Esophagus squamous epithelium (tissue), 5 donors: ENCODE measurements around the gene PBX2. TPM values are rescaled to one million over a fixed set of nuclear protein-coding genes. Genes with fewer than 3 reads are reported as not detected.

ENCODE experiments used
- DNase-seq: peaks from one replicate; lab custom pipeline; 2025; lab: John Stamatoyannopoulos, UW
- H3K27ac ChIP-seq, 4 donors: fragments of 200-600 bp; sonication (generic); one replicate each; pipeline ENCODE4 v1.5.1; 2016 to 2019; ENCODE audit warnings: mild to moderate bottlenecking in 1 of 4
- H3K27me3 ChIP-seq, 4 donors: fragments of 200-600 bp; sonication (generic); 1 replicate in 3 of 4; 2 replicates in 1 of 4; pipeline versions ENCODE4 v1.5.1 to v1.6.0; 2017 to 2021; ENCODE audit warnings: antibody characterized with exemption in 1 of 4
- H3K36me3 ChIP-seq, 3 donors: fragments of 200-600 bp; sonication (generic); one replicate each; pipeline ENCODE4 v1.5.1; 2016 to 2019
- H3K4me1 ChIP-seq, 3 donors: fragments of 200-600 bp; sonication (generic); one replicate each; pipeline ENCODE4 v1.5.1; 2017 to 2019
- H3K4me3 ChIP-seq, 4 donors: fragments of 200-600 bp; sonication (generic); 1 replicate in 3 of 4; 2 replicates in 1 of 4; pipeline ENCODE4 v1.5.1; 2016 to 2019; ENCODE audit warnings: mild to moderate bottlenecking in 2 of 4, moderate library complexity in 1 of 4
- H3K9me3 ChIP-seq, 3 donors: fragments of 200-600 bp; sonication (generic); one replicate each; pipeline ENCODE4 v1.5.1; 2016 to 2019
- CTCF ChIP-seq, 6 experiments: fragments of 450-650 bp in 4 of 6; fragments of 200-600 bp in 2 of 6; sonication (generic) in 2 of 6; IDR thresholded peaks; one replicate each; pipeline ENCODE4 v1.5.1; 2016 to 2019; ENCODE audit warnings: antibody characterized with exemption in 6 of 6, mild to moderate bottlenecking in 4 of 6, moderate library complexity in 4 of 6
- POLR2A ChIP-seq, 4 donors: fragments of 450-650 bp; IDR thresholded peaks; one replicate each; pipeline ENCODE4 v1.6.1; 2017; ENCODE audit warnings: antibody characterized with exemption in 4 of 4, mild to moderate bottlenecking in 4 of 4, moderate library complexity in 3 of 4
- WGBS, 2 donors: methylation state at CpG; one replicate each; pipeline ENCODE4 v1.1.5; 2018; 5-methylcytosine and 5-hydroxymethylcytosine counted together
- intact Hi-C: fragments of 100-400 bp; cut with DNase I; formaldehyde crosslinking; loops from one replicate; pipeline ENCODE4 v1.15.0; 2022
- total RNA-seq, 4 donors: library from RNA; depleted of rRNA; stranded (reverse); fragments of >200 nt; gene quantifications; one replicate each; pipeline ENCODE4 v1.1.0, GENCODE V29; 2016
- donor health status: DM: yes; HTN: yes; CAD: no.

Gene PBX2
- total RNA-seq, 4 donors from 2014 or later: 27.1 to 40.2 (median 28.9) TPM

DNA sequence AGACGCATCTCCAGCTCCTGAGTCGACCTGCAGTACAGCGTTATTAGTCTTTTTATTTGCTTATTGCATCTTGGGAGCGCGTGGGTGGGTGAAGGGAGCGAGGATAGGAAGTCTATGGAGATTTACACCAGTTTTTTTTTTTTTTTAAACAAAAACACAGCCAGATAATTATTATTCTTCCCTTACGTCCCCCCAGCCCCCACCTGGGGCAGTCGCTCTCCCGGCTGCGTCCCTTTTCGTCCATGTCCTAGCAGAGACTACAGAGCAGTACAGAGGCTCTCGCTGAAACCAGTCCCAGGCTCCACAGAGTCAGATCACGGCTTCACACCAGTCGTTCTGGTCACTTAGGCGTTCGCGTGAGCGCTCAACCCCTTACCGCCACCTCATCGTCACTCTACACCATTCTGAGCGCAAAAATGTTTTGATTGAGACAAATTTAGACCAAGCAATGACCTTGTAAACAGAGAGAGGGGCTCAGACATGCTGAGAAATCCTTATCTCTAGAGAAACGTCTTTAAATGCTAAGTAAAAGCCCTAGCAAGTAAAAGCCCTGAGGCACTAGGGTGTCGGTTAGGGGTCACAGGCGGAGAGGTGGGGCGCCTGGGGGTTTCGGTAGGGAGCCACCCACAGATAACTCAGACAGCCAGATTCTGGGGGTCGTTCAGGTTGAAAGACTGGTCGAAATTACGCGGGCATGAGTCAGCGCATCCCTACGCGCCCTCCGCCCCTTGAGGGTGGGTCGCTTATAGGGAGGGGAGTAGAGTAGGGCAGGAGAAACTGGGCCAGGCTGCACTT, 37.0 kb downstream of the PBX2 start:
- DNase-seq: no peak
- WGBS, 2 donors: 24 to 28% methylated on average over 32 to 35 of the region's 35 CpGs
- Histone ChIP-seq H3K4me3 (peak overlapping the region; percentile 61 to 95 (median 78)), H3K27me3 (peaks cover 0 to 16% (median 0%) of the 10 kb centered on the region in 4 donors), H3K9me3 (no peaks in the 10 kb centered on the region), H3K36me3 (peaks cover 6 to 36% (median 21%) of the 10 kb centered on the region in 3 donors), H3K27ac (peak overlapping the region; percentile 87 to 98 (median 94)), H3K4me1 (peaks cover 19 to 76% (median 26%) of the 10 kb centered on the region in 3 donors)
- TF ChIP-seq POLR2A (IDR thresholded peaks at IDR 0.05): no peak
- no peak for TF ChIP-seq CTCF (IDR thresholded peaks at IDR 0.05)
- intact Hi-C loops: no loop called here

- intact Hi-C loops: no loop called here
- Histone ChIP-seq H3K4me3 (peak within 1 kb of the TSS; percentile 61 to 95 (median 78)), H3K4me1 (peaks cover 19 to 78% (median 26%) of the 10 kb centered on the region in 3 donors)
These were observed 37.9 kb downstream of the PBX2 start, which contains the start of gene PRRT1 for GRCh38 chr6:32151863-32152768. Gene PRRT1 (minus strand): TSS chr6:32151939. CDS start chr6:32151827, 112 bp downstream.

DNA sequence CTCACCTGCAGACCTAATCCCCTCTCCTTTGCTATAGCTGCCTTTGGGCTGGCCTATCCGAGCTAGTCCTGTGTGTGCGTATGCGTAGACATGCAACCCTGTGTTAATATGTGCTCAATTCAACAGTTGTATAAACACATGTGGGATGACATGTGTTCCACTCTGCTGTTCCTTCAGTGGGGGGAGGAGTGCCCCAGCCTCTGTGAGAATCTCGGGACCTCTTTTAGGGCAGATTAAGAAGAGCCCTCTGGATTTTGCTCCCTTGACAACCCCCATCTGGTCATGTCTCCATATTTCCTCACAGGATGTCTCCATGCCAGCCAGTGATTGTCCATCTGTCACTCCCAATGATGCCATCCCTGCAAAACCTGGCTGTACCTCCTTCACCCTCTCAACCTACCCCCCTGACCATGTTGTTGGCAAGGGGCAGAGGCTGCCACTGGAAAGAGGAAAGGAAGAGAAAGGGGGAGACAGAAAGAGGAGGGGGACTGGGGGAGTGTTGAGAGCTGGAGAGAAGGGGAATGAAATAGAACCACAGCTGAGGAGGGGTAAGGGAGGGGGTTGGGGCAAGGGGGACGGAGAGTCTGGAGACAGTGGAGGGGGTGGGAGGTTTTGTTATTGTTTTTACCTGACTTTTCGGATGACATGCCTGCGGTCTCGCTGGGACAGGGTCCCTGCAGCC, 38.7 kb downstream of the PBX2 start:
- no peak for DNase-seq
- Histone ChIP-seq H3K4me1 (peaks cover 19 to 76% (median 26%) of the 10 kb centered on the region in 3 donors), H3K9me3 (no peaks in the 10 kb centered on the region), H3K4me3 (peak overlapping the region; percentile 15 to 95 (median 78)), H3K36me3 (peaks cover 0 to 20% (median 5%) of the 10 kb centered on the region in 3 donors), H3K27ac (peak overlapping the region; percentile 22 to 98 (median 94)), H3K27me3 (peaks cover 0 to 16% (median 0%) of the 10 kb centered on the region in 4 donors)
- TF ChIP-seq CTCF (IDR thresholded peaks at IDR 0.05) (no peak), POLR2A (IDR thresholded peaks at IDR 0.05) (no peak)
- 39 to 48% methylated on average over 7 of the region's 8 CpGs for WGBS, 2 donors
- intact Hi-C loops: no loop called here

More at GRCh38 chr6:32151863-32152768, 37.9 kb downstream of the PBX2 start, which contains the start of gene PRRT1:
- H3K9me3 ChIP-seq: no peaks in the 10 kb centered on the region
- no peak for DNase-seq
- peaks cover 0 to 28% (median 13%) of the 10 kb centered on the region in 3 donors for H3K36me3 ChIP-seq
- H3K27ac ChIP-seq: peak within 1 kb of the TSS; percentile 87 to 98 (median 94)
- H3K27me3 ChIP-seq: peaks cover 0 to 16% (median 0%) of the 10 kb centered on the region in 4 donors
- WGBS, 2 donors: 19 to 31% methylated on average over 7 to 8 of the region's 24 CpGs
- no peak for TF ChIP-seq POLR2A (IDR thresholded peaks at IDR 0.05)
- no peak for TF ChIP-seq CTCF (IDR thresholded peaks at IDR 0.05)

DNA sequence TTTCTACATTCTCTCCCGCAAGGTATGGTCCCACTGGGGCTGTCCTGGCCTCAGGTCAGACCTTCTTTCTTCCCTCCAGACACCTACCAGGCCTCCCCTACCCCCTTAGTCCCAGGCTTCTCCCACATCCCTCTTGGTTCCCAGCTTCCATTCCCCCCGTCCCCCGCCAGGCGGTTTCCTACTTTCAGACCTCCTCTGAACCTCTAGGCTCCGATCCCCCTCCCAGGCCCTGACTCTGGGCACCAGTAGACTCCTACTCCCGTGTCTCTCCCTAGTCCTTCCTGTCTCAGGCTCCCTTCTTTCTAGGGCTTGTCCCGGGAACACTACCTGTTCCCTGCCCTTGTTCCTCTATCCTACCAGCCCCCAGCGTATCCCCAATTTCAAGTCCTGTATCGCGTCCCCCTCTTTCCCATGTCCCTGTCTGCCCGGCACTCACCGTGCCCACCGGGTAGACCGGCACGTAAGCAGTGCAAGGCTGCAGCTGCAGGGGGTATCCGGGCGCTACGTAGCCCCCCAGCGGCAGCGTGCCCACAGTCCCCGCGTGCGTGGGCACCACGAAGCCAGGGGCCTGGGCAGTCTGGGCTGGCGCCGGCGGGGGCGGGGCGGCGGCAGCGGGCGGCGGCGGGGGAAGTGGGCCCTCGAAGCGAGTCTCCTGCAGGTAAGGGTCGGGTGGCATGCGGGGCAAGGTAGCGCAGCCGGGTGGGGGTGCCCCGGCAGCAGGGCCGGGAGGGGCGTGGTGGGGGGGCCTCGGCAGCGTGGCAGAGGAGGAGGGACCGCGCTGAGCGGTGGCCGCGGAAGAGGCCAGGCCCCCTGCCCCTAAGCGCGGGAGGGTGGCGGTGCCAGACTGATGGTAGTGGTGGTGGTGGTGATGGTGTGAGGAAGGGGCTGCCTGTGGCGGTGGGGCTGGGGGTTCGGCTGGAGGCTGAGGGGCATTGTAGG, 39.8 kb downstream of the PBX2 start:
- intact Hi-C loops: no loop called here
- Histone ChIP-seq H3K27me3 (peaks cover 0 to 16% (median 0%) of the 10 kb centered on the region in 4 donors), H3K27ac (peak overlapping the region in 3 of 4 donors; percentile 7 to 93 (median 9)), H3K36me3 (peaks cover 0 to 11% (median 0%) of the 10 kb centered on the region in 3 donors), H3K9me3 (no peaks in the 10 kb centered on the region), H3K4me1 (peaks cover 16 to 65% (median 19%) of the 10 kb centered on the region in 3 donors), H3K4me3 (peak overlapping the region in 2 of 4 donors; percentile 11 to 95)
- no peak for TF ChIP-seq POLR2A (IDR thresholded peaks at IDR 0.05)
- no peak for TF ChIP-seq CTCF (IDR thresholded peaks at IDR 0.05)
- DNase-seq: no peak
- WGBS, 2 donors: 70 to 86% methylated on average over 14 to 17 of the region's 55 CpGs
